ENCODE measurements around the gene MRGPRG.
"Not testable (repeated sequence)": the region's sequence is repeated elsewhere in the genome, so short reads cannot be mapped to it uniquely, and the experiment has no call there.

The MRGPRG gene

GRCh38 chr11:3218483-3219280 lies at the start of gene MRGPRG:
Gene MRGPRG (minus strand): TSS chr11:3218813. CDS start chr11:3218813, 0 bp downstream.
- no peak for DNase-seq (ENCODE audit: low read depth, low spot score)

GRCh38 chr11:3262548-3262947 lies 43.9 kb upstream of the MRGPRG start:
- not testable (repeated sequence) for DNase-seq (ENCODE audit: low read depth, low spot score)

DNA sequence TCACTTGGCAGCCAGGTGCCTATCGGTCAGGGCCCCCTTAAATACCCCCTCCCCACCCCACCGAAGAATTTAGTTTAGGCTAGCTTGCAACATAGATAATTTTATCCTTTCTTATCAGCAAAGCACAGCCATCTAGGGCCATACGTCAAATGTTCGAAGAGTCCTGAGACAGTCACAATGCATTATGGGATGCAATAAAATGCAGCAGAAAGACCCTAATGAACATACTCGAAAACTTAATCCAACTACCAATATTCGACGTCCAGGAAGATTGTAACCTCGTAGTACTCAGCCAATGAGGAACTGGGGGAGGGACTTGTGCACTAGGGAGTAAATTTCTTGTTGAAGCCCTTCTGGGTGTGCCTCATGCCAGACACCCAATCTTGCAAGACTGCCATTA lies 43.2 kb upstream of the MRGPRG start:
- not testable (repeated sequence) for DNase-seq (ENCODE audit: low read depth, low spot score)

DNA sequence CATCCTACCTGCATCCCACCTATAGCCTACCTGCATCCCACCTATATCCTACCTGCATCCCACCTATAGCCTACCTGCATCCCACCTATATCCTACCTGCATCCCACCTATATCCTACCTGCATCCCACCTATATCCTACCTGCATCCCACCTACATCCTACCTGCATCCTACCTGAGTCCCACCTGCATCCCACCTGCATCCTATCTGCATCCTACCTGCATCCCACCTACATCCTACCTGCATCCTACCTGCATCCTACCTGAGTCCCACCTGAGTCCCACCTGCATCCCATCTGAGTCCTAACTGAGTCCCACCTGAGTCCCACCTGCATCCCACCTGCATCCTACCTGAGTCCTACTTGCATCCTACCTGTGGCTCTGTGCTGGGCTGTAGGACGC lies 38.9 kb upstream of the MRGPRG start:
- DNase-seq (ENCODE audit: low read depth, low spot score) = not testable (repeated sequence)

- not testable (repeated sequence) for DNase-seq (ENCODE audit: low read depth, low spot score)
These were observed 36.6 kb upstream of the MRGPRG start for GRCh38 chr11:3255241-3255640.

GRCh38 chr11:3254773-3255172 lies 36.2 kb upstream of the MRGPRG start:
- not testable (repeated sequence) for DNase-seq (ENCODE audit: low read depth, low spot score)

GRCh38 chr11:3245071-3245470 lies 26.5 kb upstream of the MRGPRG start:
- DNase-seq (ENCODE audit: low read depth, low spot score) = no peak

- no peak for DNase-seq (ENCODE audit: low read depth, low spot score)
These were observed 25.3 kb upstream of the MRGPRG start for GRCh38 chr11:3243880-3244279.

- no peak for DNase-seq (ENCODE audit: low read depth, low spot score)
These were observed 18.5 kb upstream of the MRGPRG start for GRCh38 chr11:3237119-3237518.

DNA sequence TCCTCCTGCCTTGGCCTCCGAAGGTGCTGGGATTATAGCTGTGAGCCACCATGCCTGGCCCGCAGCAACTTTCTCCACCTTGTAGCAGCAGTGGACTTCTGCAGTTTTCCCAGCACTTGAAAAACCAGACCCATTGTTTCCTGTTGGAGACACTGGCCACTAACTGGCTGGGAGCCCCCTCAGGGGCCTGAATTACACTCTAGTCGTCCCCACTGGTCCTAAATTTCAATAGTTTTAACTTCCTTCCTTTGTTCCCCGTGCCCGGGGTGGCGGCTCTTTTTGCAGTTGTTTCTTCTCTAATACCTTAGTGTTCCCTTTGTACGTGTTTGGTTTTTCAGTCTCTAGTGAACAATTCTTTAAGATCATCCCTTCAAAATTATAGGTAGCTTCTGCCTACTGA lies 16.2 kb upstream of the MRGPRG start:
- DNase-seq (ENCODE audit: low read depth, low spot score) = no peak

GRCh38 chr11:3232956-3233355 lies 14.3 kb upstream of the MRGPRG start:
- no peak for DNase-seq (ENCODE audit: low read depth, low spot score)

DNA sequence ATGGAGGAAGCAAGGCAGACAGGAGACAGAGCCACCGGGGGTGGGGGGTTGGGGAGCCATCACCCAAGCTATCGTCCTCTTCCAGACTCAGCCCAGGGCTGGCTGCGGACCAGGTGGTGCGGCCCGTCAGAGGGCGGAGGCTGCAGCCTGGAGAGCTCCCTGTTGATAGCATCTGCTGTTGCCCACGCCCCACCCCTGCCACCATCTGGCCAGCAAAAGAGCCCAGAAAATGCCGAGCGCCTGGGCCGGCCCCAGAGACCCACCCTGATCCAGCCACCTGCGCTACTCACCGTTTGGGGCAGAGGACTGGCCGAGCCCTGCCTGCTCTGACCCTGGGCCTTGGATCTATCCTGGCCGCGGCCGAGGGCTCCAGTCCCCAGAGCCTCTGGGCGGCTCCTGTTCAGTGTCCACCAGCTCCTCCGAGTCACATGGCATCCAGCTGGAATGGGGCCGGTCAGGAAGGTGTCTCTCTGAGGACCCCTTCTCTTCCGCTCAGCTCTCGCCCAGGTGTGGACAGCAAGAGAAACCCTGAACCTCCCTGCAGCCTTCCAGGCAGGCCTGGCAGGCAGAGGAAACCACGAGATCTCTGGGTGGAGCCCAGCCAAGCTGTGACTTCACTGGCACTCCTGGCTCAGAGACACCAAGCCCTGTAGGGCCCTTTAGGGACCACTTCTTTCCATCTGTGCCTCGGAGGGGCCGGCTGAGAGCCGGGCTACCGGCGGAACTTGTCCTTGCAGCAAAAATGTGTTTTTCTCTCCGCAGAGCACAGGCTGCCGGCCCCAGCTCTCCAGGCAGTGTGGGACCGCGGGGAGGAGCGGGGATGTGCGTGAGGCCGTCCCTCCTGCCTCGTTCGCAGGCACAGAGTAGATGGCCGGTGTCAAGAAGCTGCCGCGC lies 13.5 kb upstream of the MRGPRG start, which contains the start of gene MRGPRE:
Gene MRGPRE, minus strand, starts transcription at position 567 of the 894 bp plus-strand sequence. CDS start 3,618 bp downstream, outside the sequence.
- DNase-seq (ENCODE audit: low read depth, low spot score) = no peak

GRCh38 chr11:3231550-3231850 lies 12.9 kb upstream of the MRGPRG start:
- no peak for DNase-seq (ENCODE audit: low read depth, low spot score)

DNA sequence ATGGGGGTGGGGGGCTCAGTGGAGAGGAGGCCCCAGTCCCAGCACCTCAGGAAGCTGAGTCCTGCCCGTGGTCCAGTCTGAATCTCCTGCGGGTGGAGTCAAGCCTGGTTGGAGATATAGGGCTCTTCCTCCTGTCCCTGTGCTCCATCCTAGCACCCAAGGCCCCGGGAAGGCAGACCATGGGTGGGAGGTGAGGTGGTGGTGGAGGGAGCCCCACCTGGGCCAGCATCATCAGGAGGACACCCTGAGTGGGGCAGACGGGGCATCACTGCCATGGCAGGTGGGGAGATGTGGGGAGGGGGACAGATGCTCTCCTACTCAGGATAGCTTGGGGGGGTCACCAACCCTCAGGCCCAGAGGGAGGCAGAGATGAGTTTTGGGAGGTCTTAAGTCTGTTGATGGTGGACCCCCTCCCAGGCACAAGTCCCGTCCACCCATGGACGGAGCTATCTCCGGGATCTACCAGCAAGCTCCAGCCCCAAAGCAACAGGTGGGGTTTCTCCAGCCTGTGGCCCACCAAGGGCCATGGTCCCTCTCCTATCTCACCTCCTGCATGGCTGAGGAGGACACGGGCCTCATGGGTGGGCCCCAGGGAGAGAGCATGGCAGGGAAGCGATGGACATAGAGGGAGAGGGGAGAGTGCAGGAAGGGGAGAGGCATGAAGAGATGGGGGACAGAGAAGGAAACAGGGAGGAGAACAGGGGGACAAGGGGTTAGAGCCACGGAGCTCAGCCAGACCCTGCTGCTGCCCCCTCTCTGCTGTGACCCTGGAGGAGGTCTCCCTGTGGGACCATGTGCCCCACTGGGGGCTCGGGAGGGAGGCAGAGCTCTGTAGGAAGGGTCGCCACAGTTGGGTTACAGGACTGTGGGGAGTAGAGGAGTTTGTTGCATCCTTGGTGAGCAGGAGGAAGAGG lies 12.3 kb upstream of the MRGPRG start:
- no peak for DNase-seq (ENCODE audit: low read depth, low spot score)

GRCh38 chr11:3229673-3230630 lies 11.3 kb upstream of the MRGPRG start:
- DNase-seq (ENCODE audit: low read depth, low spot score) = no peak

GRCh38 chr11:3228445-3228829 lies 9.8 kb upstream of the MRGPRG start:
- no peak for DNase-seq (ENCODE audit: low read depth, low spot score)

DNA sequence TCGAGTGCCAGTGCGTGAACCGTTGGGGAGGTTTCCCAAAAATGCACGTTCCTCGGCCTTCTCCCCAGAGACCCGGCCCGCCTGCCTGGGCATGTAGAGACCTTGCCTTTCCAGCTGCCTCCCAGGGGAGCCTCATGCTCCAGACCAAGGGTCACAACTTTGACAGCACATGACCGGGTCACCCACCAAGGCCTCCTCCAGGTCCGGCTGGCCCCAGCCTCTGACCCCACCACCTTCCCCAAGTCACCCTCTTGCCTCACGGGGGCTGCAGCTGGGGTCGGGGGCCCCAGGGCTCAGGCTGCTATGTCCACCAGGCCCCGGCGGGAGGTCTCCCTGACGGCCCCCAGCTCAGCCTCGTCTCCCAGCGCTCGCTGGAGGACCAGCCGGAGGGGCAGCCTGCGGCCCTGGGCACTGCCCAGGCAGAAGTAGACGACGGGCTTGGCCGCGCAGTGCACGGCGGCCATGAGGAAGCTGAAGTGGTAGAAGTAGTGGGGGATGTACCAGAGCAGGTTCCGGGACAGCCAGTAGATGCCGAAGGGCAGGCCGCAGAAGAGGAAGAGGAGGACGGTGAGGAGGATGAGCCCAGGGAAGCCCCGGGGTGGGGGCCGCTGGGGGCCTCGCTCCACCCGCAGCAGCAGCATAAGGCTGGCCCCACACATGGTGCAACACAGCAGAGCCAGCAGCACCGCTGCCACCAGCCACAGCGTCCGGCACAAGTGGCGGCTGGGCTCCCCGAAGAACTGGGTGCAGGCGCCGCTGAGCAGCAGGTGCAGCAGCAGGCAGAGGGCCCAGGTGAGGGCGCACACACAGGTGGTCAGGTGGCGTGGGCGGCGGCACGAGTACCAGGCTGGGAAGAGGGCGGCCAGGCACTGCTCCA lies 9.2 kb upstream of the MRGPRG start:
- DNase-seq (ENCODE audit: low read depth, low spot score) = no peak

DNA sequence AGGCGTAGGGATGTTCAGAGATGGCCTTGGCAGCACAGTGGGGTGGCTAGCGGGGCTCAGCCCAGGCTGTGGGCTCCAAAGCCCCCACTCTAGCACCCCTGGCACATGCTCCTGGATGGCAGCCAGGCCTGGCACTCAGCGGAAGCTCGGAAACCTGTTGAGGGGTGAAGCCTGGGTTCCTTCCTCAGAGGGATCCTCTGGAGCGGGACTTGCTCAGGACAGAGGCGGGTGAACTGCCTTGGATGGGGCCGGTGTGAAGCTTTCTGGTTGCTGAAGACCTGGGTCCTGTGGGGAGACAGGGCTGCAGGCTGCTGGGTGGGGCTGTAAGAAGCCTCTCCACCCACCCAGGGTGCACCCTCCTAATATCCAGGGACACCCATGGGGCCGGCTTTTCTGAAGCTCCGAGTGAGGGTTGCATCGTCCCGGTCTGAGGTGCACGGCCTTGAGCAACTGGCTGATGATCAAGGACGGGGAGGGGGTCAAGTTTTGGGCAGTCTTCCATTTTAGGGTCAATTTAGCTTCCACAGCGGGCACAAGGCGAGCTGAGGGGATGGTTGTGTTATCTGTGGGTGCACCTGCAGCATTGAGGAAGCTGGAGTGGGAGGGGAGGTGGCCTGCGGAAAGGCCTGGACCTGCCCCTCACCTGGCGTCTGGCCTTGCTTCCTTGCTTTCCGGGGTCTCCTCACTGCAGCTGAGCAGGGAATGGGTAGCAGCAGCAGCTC lies 8.4 kb upstream of the MRGPRG start:
- no peak for DNase-seq (ENCODE audit: low read depth, low spot score)

Data from iPS DF 19.7 (cell line).